IMR-90 (cell line): ENCODE results near the gene SLIT1. TPM values are rescaled to one million over a fixed set of nuclear protein-coding genes. Genes with fewer than 3 reads are reported as not detected.

Source experiments
- ATAC-seq: fragments of 200-7000 bp; cut with Tn5 transposase; 2 replicates; pipeline ENCODE4 v1.9.1; 2020; ENCODE audit warnings: low read depth, mild to moderate bottlenecking, moderate library complexity
- BruUV-seq: library from RNA; stranded (reverse); fragments of 400-500 nt; replicated peaks from 2 replicates; lab custom pipeline; 2021; lab: Mats Ljungman, UMichigan
- CTCF ChIA-PET: fragments of 300-600 bp; formaldehyde crosslinking; extraction: SDS; loops from one replicate; lab custom pipeline; 2021; ENCODE audit warnings: antibody characterized with exemption; lab: Yijun Ruan, JAX
- POLR2A ChIA-PET: fragments of 300-600 bp; sonication (Branson Sonifier 250); formaldehyde crosslinking; loops from one replicate; lab custom pipeline; 2022; ENCODE audit warnings: antibody characterized with exemption; ENCODE audit not compliant: unreplicated experiment; lab: Charles Lee
- DNase-seq: peaks from one replicate; pipeline ENCODE4 v3.0.0; 2013
- H2AFZ ChIP-seq: replicated peaks from 2 replicates; pipeline ENCODE3; 2013; ENCODE audit warnings: low read length, mild to moderate bottlenecking; ENCODE audit not compliant: poor library complexity
- H2AK5ac ChIP-seq: 2 replicates; pipeline ENCODE4 v1.6.1; 2013; ENCODE audit warnings: low read depth, low read length, inconsistent platforms
- H2AK9ac ChIP-seq: replicated peaks from 2 replicates; pipeline ENCODE3; 2013; ENCODE audit warnings: mild to moderate bottlenecking, low read depth, low read length, moderate library complexity; ENCODE audit not compliant: poor library complexity
- H2BK120ac ChIP-seq: 2 replicates; pipeline ENCODE4 v1.6.1; 2013; ENCODE audit warnings: low read depth, low read length, inconsistent platforms
- H2BK15ac ChIP-seq: 3 replicates; pipeline ENCODE4 v1.6.1; 2013; ENCODE audit warnings: low read depth, low read length, inconsistent platforms
- H2BK20ac ChIP-seq: 2 replicates; pipeline ENCODE4 v1.6.1; 2013; ENCODE audit warnings: low read depth, mild to moderate bottlenecking, inconsistent platforms, low read length, moderate library complexity
- H2BK5ac ChIP-seq: 2 replicates; pipeline ENCODE4 v1.6.1; 2013; ENCODE audit warnings: mild to moderate bottlenecking, low read depth, low read length, inconsistent platforms; ENCODE audit not compliant: poor library complexity, severe bottlenecking
- H3K14ac ChIP-seq: replicated peaks from 2 replicates; pipeline ENCODE4 v1.6.1; 2013; ENCODE audit warnings: low read depth, low read length, inconsistent platforms
- H3K18ac ChIP-seq: 2 replicates; pipeline ENCODE4 v1.6.1; 2013; ENCODE audit warnings: low read depth, low read length, control low read depth
- H3K23ac ChIP-seq: 2 replicates; pipeline ENCODE4 v1.6.1; 2013; ENCODE audit warnings: low read depth, low read length, inconsistent platforms
- H3K27ac ChIP-seq: 2 replicates; pipeline ENCODE4 v1.5.1; 2013; ENCODE audit warnings: mild to moderate bottlenecking, control low read depth, low read length; ENCODE audit not compliant: insufficient read depth
- H3K27me3 ChIP-seq: 2 replicates; pipeline ENCODE4 v1.6.1; 2013; ENCODE audit warnings: low read length; ENCODE audit not compliant: control insufficient read depth, insufficient read depth
- H3K36me3 ChIP-seq: 2 replicates; pipeline ENCODE4 v1.6.1; 2013; ENCODE audit warnings: low read length, mixed read lengths; ENCODE audit not compliant: control insufficient read depth, insufficient read depth
- H3K4ac ChIP-seq: 2 replicates; pipeline ENCODE4 v1.6.1; 2013; ENCODE audit warnings: low read depth, low read length, inconsistent platforms
- H3K4me1 ChIP-seq: 2 replicates; pipeline ENCODE4 v1.6.1; 2013; ENCODE audit warnings: low read length, mixed read lengths; ENCODE audit not compliant: control insufficient read depth, insufficient read depth
- H3K4me2 ChIP-seq: 2 replicates; pipeline ENCODE4 v1.6.1; 2013; ENCODE audit warnings: low read depth, mild to moderate bottlenecking, control low read depth, low read length, moderate library complexity
- H3K4me3 ChIP-seq: 2 replicates; pipeline ENCODE4 v1.5.1; 2013; ENCODE audit warnings: low read depth, mild to moderate bottlenecking, control low read depth, low read length, moderate library complexity; ENCODE audit not compliant: insufficient read depth
- H3K56ac ChIP-seq: 2 replicates; pipeline ENCODE4 v1.6.1; 2013; ENCODE audit warnings: low read length, inconsistent platforms; ENCODE audit not compliant: insufficient read depth; ENCODE audit errors: extremely low read depth
- H3K79me1 ChIP-seq, 2 experiments: 2 replicates each; pipeline ENCODE4 v1.6.1; 2013; ENCODE audit warnings: low read length in 2 of 2, inconsistent platforms in 1 of 2, low read depth in 1 of 2
- H3K9ac ChIP-seq: 2 replicates; pipeline ENCODE4 v1.6.1; 2013; ENCODE audit warnings: low read depth, low read length, control low read depth
- H3K9me1 ChIP-seq: 2 replicates; pipeline ENCODE4 v1.6.1; 2013; ENCODE audit warnings: low read length, inconsistent platforms; ENCODE audit not compliant: insufficient read depth
- H3K9me3 ChIP-seq: 2 replicates; pipeline ENCODE4 v1.6.1; 2013; ENCODE audit warnings: low read length; ENCODE audit not compliant: control insufficient read depth, insufficient read depth
- H4K20me1 ChIP-seq: 2 replicates; pipeline ENCODE4 v1.6.1; 2013; ENCODE audit warnings: low read length, inconsistent platforms; ENCODE audit not compliant: insufficient read depth
- H4K5ac ChIP-seq: 2 replicates; pipeline ENCODE4 v1.6.1; 2013; ENCODE audit warnings: mild to moderate bottlenecking, low read depth, low read length, control low read depth
- H4K8ac ChIP-seq, 2 experiments: 2 replicates each; pipeline ENCODE4 v1.6.1; 2013; ENCODE audit warnings: low read depth in 2 of 2, low read length in 2 of 2, control low read depth in 1 of 2, inconsistent platforms in 1 of 2
- H4K91ac ChIP-seq: 2 replicates; pipeline ENCODE4 v1.6.1; 2013; ENCODE audit warnings: low read depth, low read length, inconsistent platforms; ENCODE audit not compliant: insufficient read depth
- BHLHE40 ChIP-seq: fragments of 150-350 bp; IDR thresholded peaks from 2 replicates; pipeline ENCODE4 v1.6.1; 2016; ENCODE audit warnings: mild to moderate bottlenecking, low read depth, low read length
- CEBPB ChIP-seq: IDR thresholded peaks from 2 replicates; pipeline ENCODE4 v1.6.1; 2012; ENCODE audit warnings: low read depth, low read length, improper control_type of control experiment
- CHD1 ChIP-seq: IDR thresholded peaks from 2 replicates; pipeline ENCODE4 v1.6.1; 2012; ENCODE audit warnings: low read depth, low read length, improper control_type of control experiment
- CTCF ChIP-seq: conservative IDR thresholded peaks from 2 replicates; pipeline ENCODE4 v1.5.1; 2012; ENCODE audit warnings: mild to moderate bottlenecking, low read depth, low read length, improper control_type of control experiment
- FOS ChIP-seq: fragments of 150-350 bp; IDR thresholded peaks from 2 replicates; pipeline ENCODE4 v1.6.1; 2016; ENCODE audit warnings: low read depth, low read length
- MAFK ChIP-seq: IDR thresholded peaks from 2 replicates; pipeline ENCODE4 v1.6.1; 2012; ENCODE audit warnings: low read depth, low read length, improper control_type of control experiment
- MAZ ChIP-seq: IDR thresholded peaks from 2 replicates; pipeline ENCODE4 v1.6.1; 2012; ENCODE audit warnings: low read depth, mild to moderate bottlenecking, low read length, improper control_type of control experiment, moderate library complexity, borderline replicate concordance
- NFE2L2 ChIP-seq: fragments of 150-350 bp; IDR thresholded peaks from 2 replicates; pipeline ENCODE4 v1.6.1; 2016; ENCODE audit warnings: low read depth, mild to moderate bottlenecking, low read length
- RAD21 ChIP-seq: IDR thresholded peaks from 2 replicates; pipeline ENCODE4 v1.6.1; 2012; ENCODE audit warnings: low read length, improper control_type of control experiment
- RCOR1 ChIP-seq: IDR thresholded peaks from 2 replicates; pipeline ENCODE4 v1.6.1; 2012; ENCODE audit warnings: mild to moderate bottlenecking, low read length, improper control_type of control experiment; ENCODE audit not compliant: insufficient replicate concordance
- RFX5 ChIP-seq: IDR thresholded peaks from 2 replicates; pipeline ENCODE4 v1.8.0; 2012; ENCODE audit warnings: low read depth, mild to moderate bottlenecking, low read length, moderate library complexity
- USF2 ChIP-seq: fragments of 150-350 bp; IDR thresholded peaks from 2 replicates; pipeline ENCODE4 v1.6.1; 2017; ENCODE audit warnings: mild to moderate bottlenecking, antibody characterized with exemption, low read length, low read depth
- WGBS, 2 experiments: methylation state at CpG; one replicate each; pipeline versions ENCODE4 v1.1.5 to v1.1.7; 2013; ENCODE audit warnings: missing lambda C conversion rate in 2 of 2; ENCODE audit not compliant: insufficient read length in 1 of 2; ENCODE audit errors: extremely low coverage in 2 of 2; 5-methylcytosine and 5-hydroxymethylcytosine counted together
- dilution Hi-C: fragments of 300-500 bp; cut with HindIII; formaldehyde crosslinking; loops from one replicate; pipeline ENCODE4 v1.14.3; 2018; ENCODE audit warnings: low sequenced_read_pairs; ENCODE audit not compliant: unreplicated experiment
- in situ Hi-C: fragments of 300-500 bp; cut with MboI; formaldehyde crosslinking; loops from 3 replicates; pipeline ENCODE4 v1.14.3; 2019; ENCODE audit warnings: low sequenced_read_pairs, inconsistent platforms, mixed read lengths
- intact Hi-C: fragments of 100-400 bp; cut with micrococcal nuclease; formaldehyde crosslinking; loops from 2 replicates; pipeline ENCODE4 v1.10.0; 2022
- polyA plus RNA-seq, 3 experiments: library from polyadenylated mRNA; depleted of rRNA; stranded (reverse); fragments of >200 nt; gene quantifications; 2 replicates each; pipeline ENCODE4 v1.2.3, GENCODE V29; 2012; ENCODE audit warnings: low replicate concordance in 1 of 3
- total RNA-seq: library from RNA; depleted of rRNA; stranded (reverse); fragments of >200 nt; gene quantifications from 2 replicates; pipeline ENCODE4 v1.2.3, GENCODE V29; 2012

SLIT1 gene
- total and polyA plus RNA-seq, 2 of the 4 experiments (the other 2 are of a cell fraction), result under 0.01 TPM

- TF ChIP-seq USF2 (no peak), RAD21 (no peak)
These were observed 217.9 kb downstream of the SLIT1 start (continued) for GRCh38 chr10:96967847-96968246.

GRCh38 chr10:96964131-96964530 is 221.6 kb downstream of the SLIT1 start:
- Histone ChIP-seq H3K9ac (no peak overlapping the region), H3K4me2 (no peak overlapping the region), H2AFZ (no peak overlapping the region), H4K91ac (no peak overlapping the region), H2BK120ac (no peak overlapping the region), H3K9me1 (peaks cover 11% of the 10 kb centered on the region), H3K36me3 (no peaks in the 10 kb centered on the region), H3K27ac (no peak overlapping the region), H3K18ac (no peak overlapping the region), H2BK15ac (no peak overlapping the region), H3K79me1 (peaks cover 4 to 27% of the 10 kb centered on the region in 2 experiments), H3K9me3 (no peaks in the 10 kb centered on the region), H4K8ac (no peak overlapping the region), H3K4me3 (no peak overlapping the region), H4K20me1 (peaks cover 7% of the 10 kb centered on the region; the same call in 1 of the 2 replicates), H3K14ac (no peak overlapping the region), H3K4ac (no peak overlapping the region), H3K27me3 (no peaks in the 10 kb centered on the region), H2BK20ac (no peak overlapping the region), H2AK5ac (no peak overlapping the region), H3K56ac (no peak overlapping the region), H2AK9ac (no peak overlapping the region), H3K23ac (no peak overlapping the region), H3K4me1 (peaks cover 8% of the 10 kb centered on the region), H4K5ac (no peak overlapping the region), H2BK5ac (no peak overlapping the region)
- ATAC-seq (no peak), DNase-seq (no peak)
- dilution Hi-C loops, result no loop called here
- no CpG with 5 or more reads among the region's 2 CpGs for WGBS, 2 experiments
- ChIA-PET CTCF (no interaction called here), POLR2A (no interaction called here)
- intact Hi-C loops, result loop anchor here (5.0 kb wide), 1 partner anchor 112 kb away; no protein-coding TSS in a partner anchor
- TF ChIP-seq CEBPB (no peak), RFX5 (no peak), USF2 (no peak), BHLHE40 (no peak), CTCF (no peak), CHD1 (no peak), RCOR1 (no peak), MAZ (no peak), RAD21 (no peak), NFE2L2 (no peak), FOS (no peak), MAFK (no peak)
- no TSS peak for BruUV-seq
- in situ Hi-C loops, result no loop called here
